Measurements from ENCODE around the gene PTPRN2. TPM values are rescaled to one million over a fixed set of nuclear protein-coding genes. Genes with fewer than 3 reads are reported as not detected.

The PTPRN2 gene
- total and polyA plus RNA-seq, 2 experiments from 2014 or later: 0.28 TPM; not detected in 1

- Histone ChIP-seq H3K4me3 (no peak overlapping the region), H3K27ac (no peak overlapping the region), H3K4me1 (ENCODE audit: low read depth) (no peaks in the 10 kb centered on the region), H3K36me3 (no peaks in the 10 kb centered on the region), H3K9me3 (ENCODE audit: low read depth) (no peaks in the 10 kb centered on the region), H3K27me3 (no peaks in the 10 kb centered on the region)
- no peak for DNase-seq (ENCODE audit: low read depth in 1 of 2, low spot score in 1 of 2)
- TF ChIP-seq CTCF (IDR thresholded peaks at IDR 0.05; ENCODE audit: low read depth, low read length): no peak
These were observed 694.7 kb downstream of the PTPRN2 start for GRCh38 chr7:157892751-157893523.

GRCh38 chr7:157890921-157891401, 696.7 kb downstream of the PTPRN2 start:
- Histone ChIP-seq H3K9me3 (ENCODE audit: low read depth) (no peaks in the 10 kb centered on the region), H3K4me1 (ENCODE audit: low read depth) (no peaks in the 10 kb centered on the region), H3K36me3 (no peaks in the 10 kb centered on the region), H3K4me3 (no peak overlapping the region), H3K27ac (no peak overlapping the region), H3K27me3 (no peaks in the 10 kb centered on the region)
- no peak for DNase-seq (ENCODE audit: low read depth in 1 of 2, low spot score in 1 of 2)
- no peak for TF ChIP-seq CTCF (IDR thresholded peaks at IDR 0.05; ENCODE audit: low read depth, low read length)

- no peak for DNase-seq (ENCODE audit: low read depth in 1 of 2, low spot score in 1 of 2)
- Histone ChIP-seq H3K4me1 (ENCODE audit: low read depth) (no peaks in the 10 kb centered on the region), H3K27me3 (no peaks in the 10 kb centered on the region), H3K36me3 (no peaks in the 10 kb centered on the region), H3K4me3 (no peak overlapping the region), H3K27ac (no peak overlapping the region), H3K9me3 (ENCODE audit: low read depth) (no peaks in the 10 kb centered on the region)
- TF ChIP-seq CTCF (IDR thresholded peaks at IDR 0.05; ENCODE audit: low read depth, low read length): no peak
These were observed 698.1 kb downstream of the PTPRN2 start for GRCh38 chr7:157889480-157889879.

GRCh38 chr7:157888579-157888978, 699.0 kb downstream of the PTPRN2 start:
- no peaks in the 10 kb centered on the region for H3K36me3 ChIP-seq
- no peaks in the 10 kb centered on the region for H3K27me3 ChIP-seq
- no peak overlapping the region for H3K4me3 ChIP-seq
- H3K27ac ChIP-seq: no peak overlapping the region
- TF ChIP-seq CTCF (IDR thresholded peaks at IDR 0.05; ENCODE audit: low read depth, low read length): no peak
- H3K9me3 ChIP-seq (ENCODE audit: low read depth): no peaks in the 10 kb centered on the region
- no peaks in the 10 kb centered on the region for H3K4me1 ChIP-seq (ENCODE audit: low read depth)
- no peak for DNase-seq (ENCODE audit: low read depth in 1 of 2, low spot score in 1 of 2)

- DNase-seq (ENCODE audit: low read depth in 1 of 2, low spot score in 1 of 2): no peak
- Histone ChIP-seq H3K4me3 (no peak overlapping the region), H3K27me3 (no peaks in the 10 kb centered on the region), H3K9me3 (ENCODE audit: low read depth) (no peaks in the 10 kb centered on the region), H3K4me1 (ENCODE audit: low read depth) (no peaks in the 10 kb centered on the region), H3K36me3 (no peaks in the 10 kb centered on the region), H3K27ac (no peak overlapping the region)
- no peak for TF ChIP-seq CTCF (IDR thresholded peaks at IDR 0.05; ENCODE audit: low read depth, low read length)
These were observed 700.2 kb downstream of the PTPRN2 start for GRCh38 chr7:157887400-157887799.

All from cardiac muscle cell (in vitro differentiated cells and primary cell).